ENCODE data around the gene CRACR2B. TPM values are rescaled to one million over a fixed set of nuclear protein-coding genes. Genes with fewer than 3 reads are reported as not detected.

The CRACR2B gene
- total and polyA plus RNA-seq, 10 donors: 6.1 to 34.1 (median 14.5) TPM

GRCh38 chr11:850775-851763, 23.4 kb downstream of the CRACR2B start:
- intact Hi-C loops (cut with DNase I; ENCODE audit: low total_unique reads): no loop called here
- no peak overlapping the region for H3K27ac ChIP-seq
- peaks cover 0 to 40% (median 4%) of the 10 kb centered on the region in 7 donors for H3K27me3 ChIP-seq (replicated peaks in 1 of 7)
- no peaks in the 10 kb centered on the region for H3K9me3 ChIP-seq
- H3K4me3 ChIP-seq: peak overlapping the region in 5 of 8 donors; percentile 29 to 77 (median 59)
- H3K4me1 ChIP-seq: peaks cover 16 to 71% (median 41%) of the 10 kb centered on the region in 6 donors
- DNase-seq: no peak
- TF ChIP-seq POLR2A (IDR thresholded peaks at IDR 0.05) (no peak), POLR2AphosphoS5 (IDR thresholded peaks at IDR 0.05) (peak in 2 of 3 donors; percentile 4 to 9)
- TF ChIP-seq, protein P1, sequence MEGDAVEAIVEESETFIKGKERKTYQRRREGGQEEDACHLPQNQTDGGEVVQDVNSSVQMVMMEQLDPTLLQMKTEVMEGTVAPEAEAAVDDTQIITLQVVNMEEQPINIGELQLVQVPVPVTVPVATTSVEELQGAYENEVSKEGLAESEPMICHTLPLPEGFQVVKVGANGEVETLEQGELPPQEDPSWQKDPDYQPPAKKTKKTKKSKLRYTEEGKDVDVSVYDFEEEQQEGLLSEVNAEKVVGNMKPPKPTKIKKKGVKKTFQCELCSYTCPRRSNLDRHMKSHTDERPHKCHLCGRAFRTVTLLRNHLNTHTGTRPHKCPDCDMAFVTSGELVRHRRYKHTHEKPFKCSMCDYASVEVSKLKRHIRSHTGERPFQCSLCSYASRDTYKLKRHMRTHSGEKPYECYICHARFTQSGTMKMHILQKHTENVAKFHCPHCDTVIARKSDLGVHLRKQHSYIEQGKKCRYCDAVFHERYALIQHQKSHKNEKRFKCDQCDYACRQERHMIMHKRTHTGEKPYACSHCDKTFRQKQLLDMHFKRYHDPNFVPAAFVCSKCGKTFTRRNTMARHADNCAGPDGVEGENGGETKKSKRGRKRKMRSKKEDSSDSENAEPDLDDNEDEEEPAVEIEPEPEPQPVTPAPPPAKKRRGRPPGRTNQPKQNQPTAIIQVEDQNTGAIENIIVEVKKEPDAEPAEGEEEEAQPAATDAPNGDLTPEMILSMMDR (IDR thresholded peaks at IDR 0.05 in 8 of 11, conservative IDR thresholded peaks at IDR 0.05 in 3 of 11): no peak
- WGBS, 5 donors: 71 to 86% (median 81%) methylated on average over 20 to 28 of the region's 28 CpGs
- H3K36me3 ChIP-seq: peaks cover 0 to 25% (median 0%) of the 10 kb centered on the region in 6 donors

- no peak for DNase-seq
- H3K27me3 ChIP-seq (replicated peaks in 1 of 7): peaks cover 0 to 31% (median 4%) of the 10 kb centered on the region in 7 donors
- WGBS, 5 donors: 72 to 91% (median 85%) methylated on average over 11 to 15 of the region's 15 CpGs
These were observed 25.0 kb downstream of the CRACR2B start for GRCh38 chr11:852762-853161.

DNA sequence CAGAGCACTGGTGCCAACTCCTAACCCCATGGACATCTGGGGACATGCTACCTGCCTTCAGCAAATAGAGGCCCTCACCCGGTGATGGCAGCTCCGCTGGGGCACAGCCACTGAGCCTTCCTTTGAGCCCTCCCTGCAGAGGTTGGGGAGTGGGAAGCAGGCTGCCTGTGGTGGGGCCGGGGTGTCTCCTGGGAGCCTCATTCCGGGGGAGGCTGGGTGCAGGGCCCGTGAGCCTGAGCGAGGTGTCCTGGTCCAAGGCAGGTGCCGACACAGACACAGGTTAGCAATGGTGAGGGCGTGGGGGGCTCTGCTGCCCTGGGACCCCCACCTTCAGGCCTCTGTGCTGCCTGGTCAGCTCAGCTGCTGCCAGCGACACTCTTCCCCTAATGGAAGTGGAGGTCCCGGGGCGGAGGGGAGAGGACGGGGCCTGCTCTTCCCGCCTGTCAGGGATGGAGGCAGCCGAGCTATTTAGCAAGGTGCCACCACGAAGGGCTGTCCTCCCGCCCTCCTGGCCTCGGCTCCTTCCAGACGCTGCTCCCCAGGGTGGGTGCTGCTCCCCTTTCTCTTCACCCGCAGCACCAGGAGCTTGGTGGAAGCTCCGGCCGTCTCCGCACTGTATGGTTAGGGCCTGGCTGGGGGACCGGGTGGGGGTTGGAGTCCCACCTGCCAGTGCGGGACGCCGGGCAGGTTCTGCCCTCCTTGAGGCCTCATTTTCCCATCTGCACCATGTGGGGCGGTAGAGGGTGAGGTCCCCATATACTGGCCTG, 26.1 kb downstream of the CRACR2B start:
- Histone ChIP-seq H3K4me1 (peaks cover 5 to 71% (median 36%) of the 10 kb centered on the region in 6 donors), H3K36me3 (peaks cover 0 to 25% (median 0%) of the 10 kb centered on the region in 6 donors), H3K27ac (no peak overlapping the region), H3K4me3 (no peak overlapping the region), H3K9me3 (no peaks in the 10 kb centered on the region), H3K27me3 (replicated peaks in 1 of 7) (peaks cover 0 to 20% (median 4%) of the 10 kb centered on the region in 7 donors)
- TF ChIP-seq, protein P1 (IDR thresholded peaks at IDR 0.05 in 8 of 11, conservative IDR thresholded peaks at IDR 0.05 in 3 of 11): no peak
- TF ChIP-seq POLR2AphosphoS5 (IDR thresholded peaks at IDR 0.05) (no peak), POLR2A (IDR thresholded peaks at IDR 0.05) (no peak)
- intact Hi-C loops (cut with DNase I; ENCODE audit: low total_unique reads): no loop called here
- 76 to 95% (median 91%) methylated on average over 7 to 27 of the region's 27 CpGs for WGBS, 5 donors
- no peak for DNase-seq

More at GRCh38 chr11:852762-853161, 25.0 kb downstream of the CRACR2B start:
- no peaks in the 10 kb centered on the region for H3K9me3 ChIP-seq
- no peak overlapping the region for H3K27ac ChIP-seq
- H3K36me3 ChIP-seq: peaks cover 0 to 25% (median 0%) of the 10 kb centered on the region in 6 donors
- H3K4me3 ChIP-seq: no peak overlapping the region
- intact Hi-C loops (cut with DNase I; ENCODE audit: low total_unique reads): no loop called here
- peaks cover 15 to 71% (median 45%) of the 10 kb centered on the region in 6 donors for H3K4me1 ChIP-seq
- TF ChIP-seq POLR2A (IDR thresholded peaks at IDR 0.05) (no peak), POLR2AphosphoS5 (IDR thresholded peaks at IDR 0.05) (peak in 1 of 3 donors; percentile 24)
- TF ChIP-seq, protein P1 (IDR thresholded peaks at IDR 0.05 in 8 of 11, conservative IDR thresholded peaks at IDR 0.05 in 3 of 11): no peak

All from spleen (tissue), 11 donors.